Mesenchymal stem cell (in vitro differentiated cells and primary cell): ENCODE results near the gene MED12L.

ENCODE experiments used
- DNase-seq: peaks from one replicate; pipeline ENCODE4 v3.0.0-alpha.2; 2013
- H2AFZ ChIP-seq: one replicate; pipeline ENCODE4 v1.6.1; 2013; ENCODE audit warnings: low read depth, mild to moderate bottlenecking, control low read depth, inconsistent platforms, low read length, moderate library complexity
- H2AK5ac ChIP-seq: 2 replicates; pipeline ENCODE4 v1.6.1; 2013; ENCODE audit warnings: low read length, moderate library complexity, mild to moderate bottlenecking, inconsistent platforms; ENCODE audit not compliant: severe bottlenecking
- H2BK120ac ChIP-seq: one replicate; pipeline ENCODE4 v1.6.1; 2013; ENCODE audit warnings: low read depth, mild to moderate bottlenecking, inconsistent platforms, low read length, moderate library complexity
- H2BK12ac ChIP-seq, 2 experiments: one replicate each; pipeline ENCODE4 v1.6.1; 2013; ENCODE audit warnings: inconsistent platforms in 2 of 2, low read length in 2 of 2, mild to moderate bottlenecking in 2 of 2, moderate library complexity in 2 of 2, control low read depth in 1 of 2
- H2BK15ac ChIP-seq: one replicate; pipeline ENCODE4 v1.6.1; 2013; ENCODE audit warnings: mild to moderate bottlenecking, low read depth, inconsistent platforms; ENCODE audit not compliant: poor library complexity, severe bottlenecking
- H2BK5ac ChIP-seq: 2 replicates; pipeline ENCODE4 v1.6.1; 2013; ENCODE audit warnings: low read depth, mild to moderate bottlenecking, low read length, control low read depth, inconsistent platforms; ENCODE audit not compliant: poor library complexity, severe bottlenecking
- H3K14ac ChIP-seq, 2 experiments: one replicate each; pipeline ENCODE4 v1.6.1; 2013; ENCODE audit warnings: inconsistent platforms in 2 of 2, low read length in 2 of 2, control low read depth in 1 of 2, mild to moderate bottlenecking in 1 of 2, moderate library complexity in 1 of 2
- H3K18ac ChIP-seq, 2 experiments: one replicate each; pipeline ENCODE4 v1.6.1; 2013; ENCODE audit warnings: inconsistent platforms in 2 of 2, low read length in 2 of 2, control low read depth in 1 of 2, low read depth in 1 of 2, mild to moderate bottlenecking in 1 of 2
- H3K23ac ChIP-seq, 2 experiments: one replicate each; pipeline ENCODE4 v1.6.1; 2013; ENCODE audit warnings: inconsistent platforms in 2 of 2, low read length in 2 of 2, mild to moderate bottlenecking in 2 of 2, moderate library complexity in 2 of 2, control low read depth in 1 of 2
- H3K27ac ChIP-seq: 2 replicates; pipeline ENCODE4 v1.5.1; 2013; ENCODE audit warnings: mild to moderate bottlenecking, moderate library complexity, low read length, control low read depth, inconsistent platforms; ENCODE audit not compliant: poor library complexity, severe bottlenecking
- H3K27me3 ChIP-seq, 2 experiments: 2 replicates each; pipeline versions ENCODE4 v1.6.1 to v1.7.0; 2013; ENCODE audit warnings: low read length in 2 of 2, mild to moderate bottlenecking in 2 of 2, moderate library complexity in 2 of 2, control low read depth in 1 of 2, inconsistent platforms in 1 of 2; ENCODE audit not compliant: control insufficient read depth in 1 of 2, insufficient read depth in 1 of 2
- H3K36me3 ChIP-seq, 2 experiments: 2 replicates each; pipeline versions ENCODE4 v1.6.1 to v1.7.0; 2013; ENCODE audit warnings: low read length in 2 of 2, control low read depth in 1 of 2, inconsistent platforms in 1 of 2, low read depth in 1 of 2, mild to moderate bottlenecking in 1 of 2; ENCODE audit not compliant: insufficient read depth in 2 of 2, control insufficient read depth in 1 of 2
- H3K4ac ChIP-seq, 2 experiments: one replicate each; pipeline ENCODE4 v1.6.1; 2013; ENCODE audit warnings: inconsistent platforms in 2 of 2, low read length in 2 of 2, mild to moderate bottlenecking in 2 of 2, moderate library complexity in 2 of 2, control low read depth in 1 of 2, low read depth in 1 of 2
- H3K4me1 ChIP-seq: 2 replicates; pipeline ENCODE4 v1.6.1; 2013; ENCODE audit warnings: low read depth, low read length, control low read depth; ENCODE audit not compliant: control insufficient read depth, insufficient read depth
- H3K4me2 ChIP-seq: 2 replicates; pipeline ENCODE4 v1.6.1; 2013; ENCODE audit warnings: low read length, mild to moderate bottlenecking, inconsistent platforms; ENCODE audit not compliant: poor library complexity, severe bottlenecking
- H3K4me3 ChIP-seq, 2 experiments: 2 replicates each; pipeline versions ENCODE4 v1.5.1 to v1.7.0; 2013; ENCODE audit warnings: low read length in 2 of 2, mild to moderate bottlenecking in 2 of 2, control low read depth in 1 of 2, low read depth in 1 of 2; ENCODE audit not compliant: insufficient read depth in 1 of 2
- H3K79me1 ChIP-seq: replicated peaks from 2 replicates; pipeline ENCODE4 v1.6.1; 2013; ENCODE audit warnings: mild to moderate bottlenecking, control low read depth, low read length, inconsistent platforms; ENCODE audit not compliant: poor library complexity, severe bottlenecking
- H3K9ac ChIP-seq: 2 replicates; pipeline ENCODE4 v1.7.0; 2013; ENCODE audit warnings: mild to moderate bottlenecking, low read length, moderate library complexity
- H3K9me3 ChIP-seq: 2 replicates; pipeline ENCODE4 v1.7.0; 2013; ENCODE audit warnings: mild to moderate bottlenecking, low read length; ENCODE audit not compliant: control insufficient read depth
- H4K8ac ChIP-seq: one replicate; pipeline ENCODE4 v1.6.1; 2013; ENCODE audit warnings: inconsistent platforms, mild to moderate bottlenecking, low read length, moderate library complexity
- H4K91ac ChIP-seq: one replicate; pipeline ENCODE4 v1.6.1; 2013; ENCODE audit warnings: mild to moderate bottlenecking, low read length, inconsistent platforms
- WGBS: methylation state at CpG from one replicate; pipeline ENCODE4 v1.1.7; 2013; ENCODE audit warnings: mixed read lengths; 5-methylcytosine and 5-hydroxymethylcytosine counted together

The MED12L gene

DNA sequence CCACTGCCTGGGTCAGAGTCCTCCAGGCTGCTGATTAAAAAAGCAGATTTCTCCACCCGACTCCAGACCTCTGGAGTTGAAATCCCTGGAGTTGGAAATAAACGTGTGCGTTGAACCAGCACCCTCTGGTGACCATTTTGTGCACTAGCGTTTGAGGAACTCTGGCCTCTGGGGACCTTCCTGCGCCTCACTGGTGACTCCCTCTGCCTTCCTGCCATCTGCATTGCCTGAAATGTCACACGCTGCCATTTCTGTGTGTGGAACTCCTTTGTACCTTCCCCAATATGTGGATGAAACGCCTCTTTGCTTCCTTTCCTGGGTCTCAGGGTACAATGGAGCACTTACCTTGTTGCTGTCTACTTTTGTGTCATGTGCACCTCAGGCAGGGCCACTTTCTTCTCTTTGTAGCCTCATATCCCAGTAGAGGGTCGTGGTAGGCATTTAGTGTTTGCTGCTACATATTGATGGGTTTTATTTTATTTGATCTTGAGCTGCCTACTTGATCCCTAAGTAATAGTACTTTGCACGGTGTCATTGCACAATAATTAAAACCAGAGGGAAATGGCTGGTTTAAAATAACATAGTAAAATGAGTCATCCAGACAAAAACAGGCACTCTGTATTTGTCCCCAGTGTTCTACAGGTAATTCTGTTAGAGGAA is 60.7 kb downstream of the MED12L start:
- Histone ChIP-seq H4K91ac (no peak overlapping the region), H3K23ac (no peak overlapping the region), H3K18ac (no peak overlapping the region), H2BK120ac (no peak overlapping the region), H2BK5ac (no peak overlapping the region), H3K4me1 (peaks cover 4% of the 10 kb centered on the region), H3K27ac (no peak overlapping the region), H3K4me3 (peak overlapping the region in 1 of 2 experiments; percentile 71), H3K36me3 (no peaks in the 10 kb centered on the region), H2BK12ac (no peak overlapping the region), H3K9me3 (no peaks in the 10 kb centered on the region), H2BK15ac (no peak overlapping the region), H3K79me1 (no peaks in the 10 kb centered on the region), H3K27me3 (peaks cover 0 to 21% of the 10 kb centered on the region in 2 experiments), H2AFZ (no peak overlapping the region), H3K4ac (no peak overlapping the region), H3K4me2 (no peak overlapping the region), H3K9ac (peak overlapping the region; percentile 30), H4K8ac (no peak overlapping the region), H2AK5ac (no peak overlapping the region), H3K14ac (no peak overlapping the region)
- peak; percentile 82 for DNase-seq
- 2% methylated on average over 7 of the region's 9 CpGs for WGBS

DNA sequence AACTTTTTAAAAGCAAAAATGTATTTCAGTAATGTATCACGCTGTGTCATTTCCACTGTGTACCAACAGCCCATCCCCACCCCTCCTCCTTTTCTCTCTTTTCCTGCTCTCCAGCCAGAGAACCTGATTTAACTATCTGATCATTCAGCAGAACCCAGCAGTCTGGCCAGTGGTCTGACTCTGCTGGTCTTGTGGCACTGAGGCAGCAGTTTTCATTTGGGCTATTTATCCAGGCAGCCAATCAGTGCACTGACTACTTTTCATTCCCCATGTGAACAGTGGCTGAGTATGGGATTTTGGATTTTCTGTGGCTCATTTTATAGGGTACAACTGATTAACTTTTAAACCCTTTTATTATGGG is 61.2 kb downstream of the MED12L start:
- Histone ChIP-seq H2BK15ac (no peak overlapping the region), H4K8ac (no peak overlapping the region), H3K18ac (peak overlapping the region in 1 of 2 experiments; percentile 11), H3K4me3 (peak overlapping the region in 1 of 2 experiments; percentile 71), H3K27me3 (peaks cover 0 to 20% of the 10 kb centered on the region in 2 experiments), H3K36me3 (no peaks in the 10 kb centered on the region), H3K27ac (no peak overlapping the region), H2BK120ac (no peak overlapping the region), H3K9ac (peak overlapping the region; percentile 30), H3K79me1 (no peaks in the 10 kb centered on the region), H3K23ac (no peak overlapping the region), H3K14ac (no peak overlapping the region), H3K4me1 (peaks cover 4% of the 10 kb centered on the region), H2AFZ (no peak overlapping the region), H3K4me2 (no peak overlapping the region), H3K9me3 (no peaks in the 10 kb centered on the region), H2BK12ac (no peak overlapping the region), H2AK5ac (no peak overlapping the region), H4K91ac (no peak overlapping the region), H2BK5ac (no peak overlapping the region), H3K4ac (no peak overlapping the region)
- no peak for DNase-seq
- WGBS, result 79% methylated on average over 1 of the region's 1 CpG

DNA sequence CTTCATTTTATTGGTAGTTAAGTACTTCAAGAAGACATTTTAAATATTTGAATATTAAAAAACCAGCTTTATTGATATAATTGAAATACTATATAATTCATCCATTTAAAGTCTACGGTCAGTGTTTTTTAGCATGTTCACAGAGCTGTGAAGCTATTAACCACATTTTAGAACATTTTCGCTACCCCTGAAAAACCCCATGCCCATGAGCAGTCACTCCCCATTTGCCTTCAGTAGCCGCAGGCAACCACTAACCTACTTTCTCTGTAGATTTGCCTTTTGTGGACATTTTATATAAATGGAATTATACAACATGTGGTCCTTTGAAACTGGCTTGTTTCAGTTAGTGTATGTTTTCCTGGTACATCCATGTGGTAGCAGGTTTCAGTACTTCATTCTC is 61.8 kb downstream of the MED12L start:
- H2BK120ac ChIP-seq, result no peak overlapping the region
- no peaks in the 10 kb centered on the region for H3K79me1 ChIP-seq
- no peak overlapping the region for H3K18ac ChIP-seq
- H4K91ac ChIP-seq, result no peak overlapping the region
- H3K4me3 ChIP-seq, result no peak overlapping the region
- no peak overlapping the region for H3K23ac ChIP-seq
- H4K8ac ChIP-seq, result no peak overlapping the region
- no peak overlapping the region for H2BK5ac ChIP-seq
- no peak overlapping the region for H2BK15ac ChIP-seq
- no peak overlapping the region for H2AK5ac ChIP-seq
- H3K4ac ChIP-seq, result no peak overlapping the region
- H3K36me3 ChIP-seq, result no peaks in the 10 kb centered on the region
- no peaks in the 10 kb centered on the region for H3K9me3 ChIP-seq
- no peak overlapping the region for H3K9ac ChIP-seq
- no peak overlapping the region for H2BK12ac ChIP-seq
- no peak overlapping the region for H2AFZ ChIP-seq
- H3K4me2 ChIP-seq, result no peak overlapping the region
- DNase-seq, result no peak
- H3K27ac ChIP-seq, result no peak overlapping the region
- peaks cover 4% of the 10 kb centered on the region for H3K4me1 ChIP-seq
- H3K14ac ChIP-seq, result no peak overlapping the region
- peaks cover 0 to 16% of the 10 kb centered on the region in 2 experiments for H3K27me3 ChIP-seq
- WGBS, result 96% methylated on average over 2 of the region's 3 CpGs

DNA sequence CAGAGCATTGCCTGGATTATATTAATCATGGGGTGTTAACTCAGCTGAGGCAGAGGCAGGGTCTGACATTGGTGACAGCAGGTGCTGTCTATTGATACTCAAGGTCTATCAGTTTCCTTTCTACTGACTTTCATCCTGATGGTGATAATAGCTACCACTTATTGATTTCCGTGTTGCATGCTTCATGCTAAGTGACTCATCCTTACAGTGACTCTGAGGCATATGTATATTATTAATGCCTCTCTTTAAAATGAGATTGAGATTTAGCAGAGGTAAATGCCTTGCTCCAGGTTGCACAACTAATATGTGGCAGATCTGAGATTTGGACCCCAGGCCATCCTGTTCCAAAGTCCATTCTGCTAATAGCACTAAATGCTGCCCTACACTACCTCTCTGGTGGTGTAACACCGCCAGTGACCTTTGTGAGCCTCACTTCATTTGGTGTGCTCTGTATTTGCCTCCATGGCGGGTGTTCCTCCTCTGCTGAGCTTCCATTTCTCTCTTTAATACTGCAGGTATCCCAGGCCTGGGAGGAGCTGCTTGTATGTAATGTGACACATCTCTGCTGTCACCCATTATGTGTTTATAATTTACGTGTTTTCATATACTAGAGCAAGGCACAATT is 67.1 kb downstream of the MED12L start:
- no peak overlapping the region for H3K4me2 ChIP-seq
- H3K14ac ChIP-seq, result no peak overlapping the region
- no peak overlapping the region for H3K4ac ChIP-seq
- H3K27me3 ChIP-seq, result no peaks in the 10 kb centered on the region
- H2BK15ac ChIP-seq, result no peak overlapping the region
- H3K9ac ChIP-seq, result no peak overlapping the region
- H3K79me1 ChIP-seq, result no peaks in the 10 kb centered on the region
- no peak overlapping the region for H3K18ac ChIP-seq
- no peaks in the 10 kb centered on the region for H3K4me1 ChIP-seq
- H2AFZ ChIP-seq, result no peak overlapping the region
- H4K8ac ChIP-seq, result no peak overlapping the region
- H2BK120ac ChIP-seq, result no peak overlapping the region
- H3K4me3 ChIP-seq, result no peak overlapping the region
- DNase-seq, result no peak
- no peaks in the 10 kb centered on the region for H3K36me3 ChIP-seq
- H4K91ac ChIP-seq, result no peak overlapping the region
- no peak overlapping the region for H2BK5ac ChIP-seq
- WGBS, result 100% methylated on average over 3 of the region's 4 CpGs
- no peak overlapping the region for H3K27ac ChIP-seq
- H2AK5ac ChIP-seq, result no peak overlapping the region
- no peak overlapping the region for H3K23ac ChIP-seq
- no peak overlapping the region for H2BK12ac ChIP-seq
- H3K9me3 ChIP-seq, result no peaks in the 10 kb centered on the region
